GM12878 (cell line): Measurements from ENCODE around the gene TLE2. TPM values are rescaled to one million over a fixed set of nuclear protein-coding genes. Genes with fewer than 3 reads are reported as not detected.

Experiments used
- ATAC-seq: fragments of 200-7000 bp; cut with Tn5 transposase; 3 replicates; pipeline ENCODE4 v1.9.1; 2020; ENCODE audit warnings: mild to moderate bottlenecking, moderate library complexity
- BruUV-seq: library from RNA; stranded (reverse); fragments of 400-500 nt; replicated peaks from 2 replicates; lab custom pipeline; 2021; lab: Mats Ljungman, UMichigan
- CTCF ChIA-PET: fragments of 300-600 bp; sonication (Branson Sonifier 250); formaldehyde crosslinking; extraction: SDS; loops from one replicate; lab custom pipeline; 2021; ENCODE audit warnings: inconsistent platforms; lab: Yijun Ruan, JAX
- POLR2A ChIA-PET: fragments of 350-600 bp; formaldehyde crosslinking; extraction: SDS; loops from one replicate; lab custom pipeline; 2021; ENCODE audit warnings: inconsistent platforms; lab: Charles Lee
- RAD21 ChIA-PET: fragments of 300-600 bp; sonication (Branson Sonifier 250); formaldehyde crosslinking; loops from one replicate; lab custom pipeline; 2023; ENCODE audit warnings: antibody characterized with exemption; ENCODE audit not compliant: unreplicated experiment; lab: Charles Lee
- SMC1A ChIA-PET: fragments of 300-600 bp; sonication (Branson Sonifier 250); formaldehyde crosslinking; loops from one replicate; lab custom pipeline; 2023; ENCODE audit not compliant: unreplicated experiment, uncharacterized antibody; lab: Charles Lee
- DNase-seq: peaks from one replicate; pipeline ENCODE4 v3.0.0-alpha.2; 2011; ENCODE audit warnings: low read depth, low spot score
- FAIRE-seq: peaks from 3 replicates; lab custom pipeline; 2011; peaks lifted over from hg19 to GRCh38; lab: Jason Lieb, UNC
- H2AFZ ChIP-seq: 2 replicates; pipeline ENCODE4 v1.6.0; 2011; ENCODE audit warnings: low read depth, low read length, control low read depth; ENCODE audit not compliant: control insufficient read depth
- H3K27ac ChIP-seq: 2 replicates; pipeline ENCODE4 v1.5.1; 2011; ENCODE audit warnings: control low read depth; ENCODE audit not compliant: control insufficient read depth, insufficient read depth
- H3K27me3 ChIP-seq, 2 experiments: replicated peaks in 1 of 2; 2 replicates each; pipeline versions ENCODE4 v1.6.0 to v1.6.1; 2011; ENCODE audit warnings: low read length in 1 of 2; ENCODE audit not compliant: control insufficient read depth in 2 of 2, insufficient read depth in 2 of 2
- H3K36me3 ChIP-seq, 2 experiments: 2 replicates each; pipeline ENCODE4 v1.5.1; 2011; ENCODE audit warnings: low read length in 1 of 2; ENCODE audit not compliant: control insufficient read depth in 2 of 2, insufficient read depth in 2 of 2
- H3K4me1 ChIP-seq: 2 replicates; pipeline ENCODE4 v1.6.1; 2011; ENCODE audit warnings: mild to moderate bottlenecking, low read length, moderate library complexity, mixed read lengths; ENCODE audit not compliant: control insufficient read depth, insufficient read depth
- H3K4me2 ChIP-seq: 2 replicates; pipeline ENCODE4 v1.6.0; 2011; ENCODE audit warnings: control low read depth; ENCODE audit not compliant: control insufficient read depth, insufficient read depth
- H3K4me3 ChIP-seq: fragments of 200-600 bp; sonication (generic); 2 replicates; pipeline ENCODE4 v1.5.1; 2016
- H3K79me2 ChIP-seq: 2 replicates; pipeline ENCODE4 v1.6.0; 2011; ENCODE audit warnings: low read length; ENCODE audit not compliant: control insufficient read depth, insufficient read depth
- H3K9ac ChIP-seq: 2 replicates; pipeline ENCODE4 v1.8.0; 2011; ENCODE audit warnings: low read length, control low read depth, mixed read lengths; ENCODE audit not compliant: control insufficient read depth, insufficient read depth
- H3K9me3 ChIP-seq: replicated peaks from 3 replicates; pipeline ENCODE4 v1.5.1; 2011; ENCODE audit warnings: mild to moderate bottlenecking, low read length; ENCODE audit not compliant: control insufficient read depth, insufficient read depth
- H4K20me1 ChIP-seq: 2 replicates; pipeline ENCODE4 v1.6.0; 2011; ENCODE audit not compliant: control insufficient read depth, insufficient read depth
- CEBPZ ChIP-seq: fragments of 150-350 bp; IDR thresholded peaks from 2 replicates; pipeline ENCODE4 v1.6.1; 2016; ENCODE audit warnings: low read depth, low read length
- CHD2 ChIP-seq: IDR thresholded peaks from 2 replicates; pipeline ENCODE4 v1.6.1; 2011; ENCODE audit warnings: low read depth, low read length, improper control_type of control experiment, borderline replicate concordance
- CTCF ChIP-seq, 3 experiments: IDR thresholded peaks in 2 of 3; conservative IDR thresholded peaks in 1 of 3; 2 replicates each; pipeline ENCODE4 v1.5.1; 2011; ENCODE audit warnings: low read depth in 3 of 3, low read length in 3 of 3, mild to moderate bottlenecking in 3 of 3, control low read depth in 2 of 3, moderate library complexity in 2 of 3, inconsistent platforms in 1 of 3, mixed read lengths in 1 of 3; ENCODE audit not compliant: control insufficient read depth in 2 of 3, insufficient read depth in 1 of 3; ENCODE audit errors: extremely low read depth in 1 of 3
- GATAD2B ChIP-seq: fragments of 450-650 bp; conservative IDR thresholded peaks from 2 replicates; pipeline ENCODE4 v1.6.1; 2017; ENCODE audit warnings: low read depth, mild to moderate bottlenecking, moderate library complexity
- MXI1 ChIP-seq: fragments of 150-350 bp; IDR thresholded peaks from 2 replicates; pipeline ENCODE4 v1.6.1; 2011; ENCODE audit warnings: low read depth, mild to moderate bottlenecking, inconsistent platforms, low read length, improper control_type of control experiment
- RFX5 ChIP-seq: IDR thresholded peaks from 2 replicates; pipeline ENCODE4 v1.6.1; 2011; ENCODE audit warnings: low read depth, low read length, improper control_type of control experiment
- USF1 ChIP-seq: IDR thresholded peaks from 2 replicates; pipeline ENCODE4 v1.6.1; 2011; ENCODE audit warnings: borderline replicate concordance, low read depth, mild to moderate bottlenecking, moderate library complexity, mixed read lengths, low read length; ENCODE audit not compliant: insufficient read depth; ENCODE audit errors: extremely low read length
- YY1 ChIP-seq: IDR thresholded peaks from 2 replicates; pipeline ENCODE4 v1.6.1; 2011; ENCODE audit warnings: low read depth, mild to moderate bottlenecking, low read length
- WGBS: methylation state at CpG from one replicate; pipeline ENCODE4 v1.1.6; 2016; ENCODE audit warnings: low lambda C conversion rate; ENCODE audit not compliant: insufficient replicate concordance, insufficient coverage; ENCODE audit errors: missing lambda C conversion rate; 5-methylcytosine and 5-hydroxymethylcytosine counted together
- in situ Hi-C: fragments of 300-500 bp; cut with MboI; formaldehyde crosslinking; loops from 9 replicates; pipeline ENCODE4 v1.14.3; 2018; ENCODE audit warnings: mixed read lengths
- intact Hi-C: fragments of 100-400 bp; cut with micrococcal nuclease; formaldehyde crosslinking; loops from one replicate; pipeline ENCODE4 v1.14.2; 2022; ENCODE audit not compliant: unreplicated experiment
- polyA plus RNA-seq, 11 experiments: library from polyadenylated mRNA; depleted of rRNA in 4 of 11; unstranded in 6 of 11; stranded (reverse) in 5 of 11; fragments of >200 nt; fragmentation: Nextera tagmentation in 4 of 11; fragmentation: Illumina TruSeq in 1 of 11; extraction: Ambion mirVana in 4 of 11; extraction: Trizol in 1 of 11; gene quantifications; 1 replicate in 1 of 11; 2 replicates in 10 of 11; pipeline versions ENCODE4 v1.2.1 to v1.2.3, GENCODE V29; 2011 to 2016; ENCODE audit warnings: inconsistent platforms in 2 of 11, missing spikeins in 2 of 11, low read depth in 1 of 11
- total RNA-seq, 4 experiments: library from RNA; depleted of rRNA in 3 of 4; stranded (reverse); fragments of >200 nt in 3 of 4; fragmentation: Illumina TruSeq in 1 of 4; extraction: Trizol in 1 of 4; gene quantifications; 2 replicates each; pipeline versions ENCODE4 v1.2.1 to v1.2.3, GENCODE V29; 2013 to 2021
- TF ChIP-seq, protein P1 (sequence below): fragments of 450-650 bp; IDR thresholded peaks from 2 replicates; pipeline ENCODE4 v1.6.1; 2017; ENCODE audit warnings: low read depth, mild to moderate bottlenecking, moderate library complexity

Gene TLE2
- total and polyA plus RNA-seq, 10 of the 15 experiments (the other 5 are each of a cell fraction or from before 2014, with no cell fraction given), result 0.05 to 0.21 (median 0.11) TPM; not detected in 5

- TF ChIP-seq, protein P1, sequence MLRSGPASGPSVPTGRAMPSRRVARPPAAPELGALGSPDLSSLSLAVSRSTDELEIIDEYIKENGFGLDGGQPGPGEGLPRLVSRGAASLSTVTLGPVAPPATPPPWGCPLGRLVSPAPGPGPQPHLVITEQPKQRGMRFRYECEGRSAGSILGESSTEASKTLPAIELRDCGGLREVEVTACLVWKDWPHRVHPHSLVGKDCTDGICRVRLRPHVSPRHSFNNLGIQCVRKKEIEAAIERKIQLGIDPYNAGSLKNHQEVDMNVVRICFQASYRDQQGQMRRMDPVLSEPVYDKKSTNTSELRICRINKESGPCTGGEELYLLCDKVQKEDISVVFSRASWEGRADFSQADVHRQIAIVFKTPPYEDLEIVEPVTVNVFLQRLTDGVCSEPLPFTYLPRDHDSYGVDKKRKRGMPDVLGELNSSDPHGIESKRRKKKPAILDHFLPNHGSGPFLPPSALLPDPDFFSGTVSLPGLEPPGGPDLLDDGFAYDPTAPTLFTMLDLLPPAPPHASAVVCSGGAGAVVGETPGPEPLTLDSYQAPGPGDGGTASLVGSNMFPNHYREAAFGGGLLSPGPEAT, result no peak
- no peak for TF ChIP-seq YY1
Measured at GRCh38 chr19:3013263-3013725, 15.8 kb downstream of the TLE2 start (continued).

DNA sequence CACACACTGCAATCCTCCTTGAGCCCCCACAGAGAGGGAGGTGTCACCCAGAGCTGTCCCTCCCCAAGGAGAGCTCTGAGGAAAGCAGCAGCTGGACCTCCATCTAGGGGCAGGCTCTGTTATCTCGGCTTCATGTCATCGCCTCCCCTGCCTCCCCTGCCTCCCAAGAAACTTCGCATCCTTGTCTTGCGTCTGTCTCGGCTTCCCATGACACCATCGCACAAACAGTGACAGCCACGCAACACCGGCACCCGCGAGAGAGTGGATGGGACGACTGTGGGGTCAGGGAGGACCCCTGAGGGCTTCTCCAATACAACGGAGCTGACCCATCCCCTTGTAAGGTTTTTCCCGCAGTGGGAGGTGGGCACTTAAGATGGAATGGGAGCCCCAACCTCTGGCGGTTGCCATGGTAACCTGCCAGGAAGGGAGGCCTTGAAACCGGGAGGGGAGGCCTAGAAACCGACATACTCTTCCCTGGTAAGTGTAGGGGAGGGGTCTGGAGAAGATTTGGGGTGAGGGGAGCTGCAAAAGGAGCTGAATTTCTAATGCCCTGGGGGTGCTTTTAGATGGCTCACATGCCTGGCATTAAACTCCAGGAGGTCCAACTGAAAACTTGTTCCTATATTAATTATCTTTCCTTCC lies 16.3 kb downstream of the TLE2 start:
- intact Hi-C loops, result no loop called here
- no peak for TF ChIP-seq GATAD2B
- TF ChIP-seq MXI1, result no peak
- no peak for TF ChIP-seq CEBPZ
- TF ChIP-seq CHD2, result no peak
- no peak for TF ChIP-seq CTCF (IDR thresholded peaks at IDR 0.05 in 2 of 3, conservative IDR thresholded peaks at IDR 0.05 in 1 of 3; ENCODE audit: control insufficient read depth in 2 of 3, extremely low read depth in 1 of 3, insufficient read depth in 1 of 3, low read depth in 3 of 3, low read length in 3 of 3)
- TF ChIP-seq USF1, result no peak
- no peak for TF ChIP-seq RFX5

More for the DNA sequence above, 16.3 kb downstream of the TLE2 start:
- Histone ChIP-seq H3K4me2 (no peak overlapping the region), H3K27ac (no peak overlapping the region), H3K79me2 (no peaks in the 10 kb centered on the region), H3K9ac (no peak overlapping the region), H2AFZ (no peak overlapping the region), H3K4me3 (no peak overlapping the region), H3K27me3 (no peaks in the 10 kb centered on the region; a peak in 1 of 4 replicates), H3K36me3 (no peaks in the 10 kb centered on the region), H3K4me1 (no peaks in the 10 kb centered on the region; the same call in 1 of the 2 replicates), H3K9me3 (no peaks in the 10 kb centered on the region), H4K20me1 (no peaks in the 10 kb centered on the region)
- in situ Hi-C loops, result no loop called here
- SMC1A ChIA-PET, result no interaction called here
- FAIRE-seq, result no peak
- WGBS, result 43% methylated on average over 16 of the region's 16 CpGs
- RAD21 ChIA-PET, result no interaction called here
- POLR2A ChIA-PET, result no interaction called here
- ATAC-seq, result no peak
- DNase-seq, result no peak
- no TSS peak for BruUV-seq
- CTCF ChIA-PET, result interaction anchor here (0.6 to 1.8 kb wide), 2 partner anchors 63 to 70 kb away, joined by 3 to 5 read pairs; no protein-coding TSS in a partner anchor
